HG03175 (cell line): ENCODE results near the gene G6PD.
"Not testable (repeated sequence)": the region's sequence is repeated elsewhere in the genome, so short reads cannot be mapped to it uniquely, and the experiment has no call there.

Experiments used
- ATAC-seq: cut with Tn5 transposase; IDR thresholded peaks from one replicate; pipeline ENCODE4 v1.9.1; 2021; ENCODE audit warnings: mild to moderate bottlenecking, moderate library complexity; ENCODE audit not compliant: unreplicated experiment

Gene G6PD

DNA sequence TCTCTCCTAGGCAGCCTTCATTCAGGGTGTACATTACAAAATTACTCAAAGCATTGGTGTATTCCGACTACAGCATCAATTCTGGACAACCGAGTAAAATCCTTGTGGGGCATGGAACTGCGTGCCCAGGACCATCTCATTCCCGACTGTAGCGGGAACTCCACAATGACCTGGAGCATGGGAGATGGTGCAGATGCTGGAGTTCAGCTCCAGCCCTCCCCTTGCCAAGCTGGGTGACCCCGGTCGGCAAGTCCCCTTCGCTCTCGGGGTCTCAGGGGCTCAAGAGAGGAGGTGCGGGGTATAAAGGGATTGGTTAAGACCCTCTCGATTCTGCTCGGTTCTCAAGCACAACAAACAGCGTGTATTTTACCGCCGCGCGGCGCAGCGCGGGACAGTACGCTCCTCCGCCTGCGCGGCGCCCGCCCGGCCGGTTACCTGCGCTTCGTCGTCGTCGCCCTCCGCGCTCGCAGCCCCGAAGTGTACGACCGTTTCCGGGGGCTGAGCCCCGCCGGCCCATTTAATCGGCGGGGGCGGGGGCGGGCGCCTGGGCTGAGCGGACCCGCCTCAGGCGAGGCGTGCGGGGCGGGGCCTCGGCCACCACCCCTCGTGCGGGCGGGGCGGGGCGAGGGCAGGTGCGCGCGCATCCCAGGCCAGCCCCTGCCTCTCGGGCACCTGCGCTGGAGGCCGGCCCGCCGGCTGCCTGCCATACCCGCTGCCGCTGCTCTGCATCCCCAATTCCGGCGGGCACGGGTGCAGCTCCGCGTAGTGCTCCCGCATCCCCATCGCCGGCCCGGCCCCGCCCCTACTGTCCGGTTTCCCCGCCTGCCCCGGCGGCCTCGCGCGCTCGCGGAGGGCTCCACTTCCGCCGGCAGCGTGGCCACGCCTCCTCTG lies at the start of gene G6PD:
Gene G6PD (minus strand): TSS at position 493 of the 891 bp plus-strand sequence. CDS start 691 bp downstream, outside the sequence.
- peak; percentile 42 for ATAC-seq

DNA sequence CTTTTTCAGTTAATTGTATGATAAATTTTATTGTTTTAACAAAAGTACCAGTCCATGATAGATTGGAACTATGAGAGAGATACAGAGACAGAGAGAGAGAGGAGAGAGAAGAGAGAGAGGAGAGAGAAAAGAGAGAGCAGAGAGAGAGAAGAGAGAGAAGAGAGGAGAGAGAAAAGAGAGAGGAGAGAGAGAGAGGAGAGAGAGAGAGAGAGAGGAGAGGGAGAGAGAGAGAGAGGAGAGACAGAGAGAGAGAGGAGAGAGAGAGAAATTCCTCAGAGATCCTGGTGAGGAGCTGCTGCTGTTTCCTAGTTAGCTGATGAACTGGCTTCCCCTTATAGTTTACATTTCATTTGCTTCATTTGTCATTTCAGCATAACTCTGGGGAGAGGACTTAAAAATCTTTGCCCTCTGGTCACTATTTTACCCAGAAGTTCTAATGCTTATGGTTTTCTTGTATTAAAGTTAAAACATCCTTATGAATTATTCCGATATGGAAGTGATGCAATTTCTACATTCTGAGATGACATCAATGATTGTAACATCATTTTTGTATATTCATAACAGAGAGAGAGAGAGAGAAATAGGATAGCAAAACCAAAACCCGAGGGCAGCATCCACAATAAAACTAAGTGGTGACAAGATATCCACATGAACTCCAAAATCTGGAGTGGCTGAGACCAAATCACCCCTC lies 49.1 kb upstream of the G6PD start:
- ATAC-seq = no peak

DNA sequence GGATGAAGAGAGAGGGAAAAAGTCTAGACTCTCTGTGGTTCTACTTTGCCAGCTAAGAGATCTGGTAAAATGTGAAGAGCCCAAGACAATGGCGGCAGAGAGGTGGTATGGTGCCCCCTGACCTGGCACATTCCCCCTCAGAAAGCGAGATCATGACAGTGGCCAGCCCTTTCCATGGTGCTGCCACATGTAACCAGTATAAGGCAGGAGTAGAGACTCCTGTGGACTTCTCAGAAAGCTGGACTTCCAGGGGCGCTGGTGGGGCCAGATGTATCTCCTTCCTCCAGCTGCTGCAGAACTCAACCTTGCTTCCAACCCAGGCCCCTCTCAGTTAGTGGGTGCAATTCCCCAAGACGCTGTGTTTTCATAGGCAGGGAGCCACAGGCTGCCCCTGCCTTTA lies 47.8 kb upstream of the G6PD start:
- ATAC-seq = no peak

DNA sequence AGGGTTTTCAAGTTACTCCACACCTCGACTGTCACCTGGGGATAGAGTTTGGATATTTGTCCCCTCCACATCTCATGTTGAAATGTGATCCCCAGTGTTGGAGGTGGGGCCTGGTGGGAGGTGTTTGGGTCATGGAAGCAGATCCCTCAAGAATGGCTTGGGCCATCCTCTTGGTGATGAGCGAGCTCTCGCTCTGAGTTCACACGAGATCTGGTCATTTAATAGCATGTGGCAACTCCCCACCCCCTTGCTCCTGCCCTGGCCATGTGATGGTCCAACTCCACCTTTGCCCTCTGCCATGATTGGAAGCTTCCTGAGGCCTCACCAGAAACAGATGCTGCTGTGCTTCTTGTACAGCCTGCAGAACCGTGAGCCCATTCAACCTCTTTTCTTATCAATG lies 46.6 kb upstream of the G6PD start:
- no peak for ATAC-seq

DNA sequence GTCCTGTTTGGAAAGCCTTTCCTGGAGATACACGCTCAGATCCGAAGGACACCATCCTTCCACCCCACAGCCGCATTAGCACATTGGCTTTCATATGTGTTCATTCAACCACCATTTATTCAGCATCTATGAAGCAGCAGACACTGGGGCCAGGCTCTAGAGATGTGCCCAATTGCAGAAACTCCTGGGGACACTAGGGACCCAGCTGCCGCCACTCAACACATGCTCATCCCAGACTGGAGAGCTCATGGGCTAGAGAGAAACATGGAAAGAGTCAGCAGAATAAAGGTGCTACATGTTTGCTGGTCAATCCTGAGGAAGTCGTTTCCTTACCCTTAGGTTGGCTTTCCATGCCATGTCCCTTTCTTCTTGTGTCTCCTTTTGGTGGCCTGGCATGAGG lies 45.9 kb upstream of the G6PD start:
- no peak for ATAC-seq

DNA sequence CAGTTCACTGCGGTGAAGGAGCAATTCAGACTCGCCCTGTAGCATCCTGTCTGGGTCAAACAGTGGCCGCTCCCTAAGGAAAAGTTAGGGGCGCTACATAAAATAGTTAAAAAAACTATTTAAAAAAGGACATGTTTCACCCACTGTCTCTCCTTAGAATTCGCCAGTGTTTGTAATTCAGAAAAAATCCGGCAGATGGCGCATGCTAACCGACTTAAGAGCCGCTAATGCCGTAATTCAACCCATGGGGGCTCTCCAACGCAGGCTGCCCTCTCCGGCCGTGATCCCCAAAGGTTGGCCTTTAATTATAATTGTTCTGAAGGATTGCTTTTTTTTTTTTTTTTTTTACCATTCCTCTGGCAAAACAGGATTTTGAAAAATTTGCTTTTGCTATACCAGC lies 43.8 kb upstream of the G6PD start:
- ATAC-seq = not testable (repeated sequence)

DNA sequence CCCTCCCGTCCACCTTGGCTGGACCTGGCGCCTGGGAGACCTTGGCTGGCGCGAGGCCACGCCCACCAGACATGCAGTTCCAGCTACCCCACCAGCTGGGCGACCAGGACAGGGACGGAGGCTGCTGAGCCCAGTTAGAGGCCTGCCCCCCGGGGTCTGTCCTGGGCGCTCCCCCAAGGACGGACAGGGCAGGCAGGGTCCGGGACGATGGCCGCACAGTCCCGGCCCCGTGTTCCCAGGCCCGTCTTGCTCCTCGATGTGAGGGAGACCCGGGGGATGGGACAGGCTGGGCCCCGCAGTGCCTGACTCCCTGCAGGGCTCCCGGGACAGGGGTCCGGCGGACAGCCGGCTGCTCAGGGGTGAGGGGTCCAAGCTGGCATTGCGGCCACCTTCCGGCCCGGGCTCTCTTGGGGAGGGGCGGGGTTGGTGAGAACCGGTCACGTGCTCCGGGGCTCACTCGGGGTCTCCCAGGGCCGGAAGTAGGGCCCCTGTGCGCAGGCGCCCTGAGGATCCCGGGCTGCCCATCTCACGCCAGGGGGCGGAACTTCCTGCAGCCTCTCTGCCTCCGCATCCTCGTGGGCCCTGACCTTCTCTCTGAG lies 38.0 kb upstream of the G6PD start, which contains the start of gene CTAG1A:
Gene CTAG1A (plus strand): TSS at position 549 of the 599 bp plus-strand sequence. CDS start 74 bp downstream, outside the sequence.
- not testable (repeated sequence) for ATAC-seq

DNA sequence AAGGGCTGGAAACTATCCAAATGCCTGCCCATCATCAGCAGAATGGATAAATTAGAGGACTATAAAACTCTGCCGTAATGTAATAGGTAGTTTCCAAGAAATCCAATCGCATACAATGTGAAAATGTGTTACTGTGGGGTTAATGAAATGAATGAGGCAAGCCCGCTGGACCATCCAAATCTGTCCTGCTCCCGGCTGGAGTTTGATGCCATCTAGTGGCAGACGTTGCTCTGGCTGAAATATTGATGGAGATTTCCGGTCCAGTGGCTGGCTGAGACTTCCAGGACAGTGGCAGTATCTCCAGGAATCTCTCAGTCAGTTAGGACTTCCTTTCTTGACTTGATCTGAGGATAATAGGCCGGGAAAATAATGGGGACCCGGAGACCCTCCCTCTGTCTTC lies 36.3 kb upstream of the G6PD start:
- not testable (repeated sequence) for ATAC-seq

DNA sequence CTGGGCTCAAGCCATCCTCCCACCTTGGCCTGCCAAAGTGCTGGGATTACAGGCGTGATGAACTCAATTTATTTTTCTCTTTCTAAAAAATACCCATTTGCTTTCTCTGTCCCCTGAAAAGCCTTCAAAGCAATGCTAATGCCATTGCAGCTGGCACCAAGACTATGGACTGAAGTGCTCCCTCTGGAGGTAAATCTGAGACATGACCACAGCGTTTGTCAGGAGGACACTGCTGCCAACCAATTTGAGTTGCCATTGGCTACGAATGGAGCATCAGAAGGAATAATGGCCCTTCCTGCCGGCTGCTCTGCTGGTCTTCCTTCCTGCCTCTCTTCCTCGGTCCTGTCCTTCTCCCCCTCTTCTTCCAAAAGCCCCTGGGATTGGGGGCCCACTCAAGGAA lies 28.4 kb upstream of the G6PD start:
- ATAC-seq = not testable (repeated sequence)

DNA sequence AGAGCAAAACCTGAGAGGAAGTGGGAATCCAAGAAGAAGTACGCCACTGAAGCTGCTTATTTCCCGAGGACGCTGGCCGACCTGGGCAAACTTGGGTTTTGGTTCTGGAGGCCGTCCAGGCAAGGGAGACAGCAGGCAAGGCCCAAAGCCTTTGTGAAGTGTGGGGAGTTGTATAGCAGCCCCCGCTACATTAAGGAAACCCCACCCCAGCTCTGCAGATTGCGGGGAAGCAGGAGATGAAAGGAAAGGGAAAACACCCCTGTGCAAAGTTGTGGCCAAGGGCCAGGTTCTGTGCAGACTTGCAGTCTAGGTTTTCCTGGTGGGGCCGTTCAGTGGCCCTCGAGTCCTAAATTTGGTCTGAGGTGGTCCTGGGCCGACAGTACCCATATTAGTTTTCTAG lies 26.4 kb upstream of the G6PD start:
- ATAC-seq = not testable (repeated sequence)

DNA sequence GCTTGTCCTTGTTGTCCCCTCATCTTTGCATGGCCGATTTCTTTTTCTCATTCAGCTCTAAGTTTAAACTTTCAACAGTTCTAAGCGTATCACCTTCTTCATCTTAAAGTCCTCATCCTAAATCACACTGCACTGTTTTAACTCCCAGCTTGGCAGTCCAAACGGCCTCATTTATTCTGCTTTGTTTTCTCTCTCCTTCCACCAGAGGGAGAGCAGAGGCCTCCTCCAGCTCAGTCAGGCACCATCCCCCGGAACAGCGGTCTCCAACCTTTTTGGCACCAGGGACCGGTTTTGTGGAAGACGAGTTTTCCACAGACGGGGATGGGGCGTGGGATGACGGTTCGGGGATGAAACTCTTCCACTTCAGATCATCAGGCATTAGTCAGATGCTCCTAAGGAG lies 23.7 kb upstream of the G6PD start:
- not testable (repeated sequence) for ATAC-seq

DNA sequence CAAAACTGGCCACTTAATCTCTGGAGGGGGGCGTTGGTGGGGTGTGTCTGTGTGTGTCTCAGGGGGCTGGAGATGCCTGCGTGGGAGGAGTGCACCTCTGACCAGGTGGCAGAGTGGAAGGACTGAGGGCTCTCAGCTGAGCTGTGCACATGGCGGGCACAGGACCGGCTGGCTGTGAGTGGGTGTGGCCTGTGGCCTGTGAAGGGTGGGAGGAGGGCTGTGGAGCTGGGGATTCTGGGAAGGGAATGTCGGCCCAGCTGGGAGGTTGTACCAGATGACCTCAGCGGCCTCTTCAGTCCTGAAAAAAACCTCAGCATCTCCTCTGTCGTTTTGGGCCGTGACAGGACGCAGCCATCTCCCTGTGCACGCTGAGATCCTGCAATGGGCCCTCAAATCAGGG lies 15.6 kb upstream of the G6PD start:
- ATAC-seq = not testable (repeated sequence)

DNA sequence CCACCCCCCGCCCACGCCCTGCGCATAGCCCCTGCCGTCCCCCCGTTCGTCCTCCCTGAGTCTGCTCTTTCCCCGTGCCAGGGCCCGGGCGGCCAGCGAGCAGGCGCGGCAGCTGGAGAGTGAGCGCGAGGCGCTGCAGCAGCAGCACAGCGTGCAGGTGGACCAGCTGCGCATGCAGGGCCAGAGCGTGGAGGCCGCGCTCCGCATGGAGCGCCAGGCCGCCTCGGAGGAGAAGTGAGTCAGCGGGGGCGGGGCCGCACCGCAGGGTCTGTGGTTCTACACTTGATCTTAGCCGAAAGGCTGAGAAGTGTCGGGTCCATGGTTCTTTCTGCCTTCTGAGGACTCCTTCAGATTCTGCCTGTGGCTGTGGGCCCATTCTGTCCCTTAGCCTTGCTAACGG lies 13.7 kb upstream of the G6PD start:
- ATAC-seq = not testable (repeated sequence)

DNA sequence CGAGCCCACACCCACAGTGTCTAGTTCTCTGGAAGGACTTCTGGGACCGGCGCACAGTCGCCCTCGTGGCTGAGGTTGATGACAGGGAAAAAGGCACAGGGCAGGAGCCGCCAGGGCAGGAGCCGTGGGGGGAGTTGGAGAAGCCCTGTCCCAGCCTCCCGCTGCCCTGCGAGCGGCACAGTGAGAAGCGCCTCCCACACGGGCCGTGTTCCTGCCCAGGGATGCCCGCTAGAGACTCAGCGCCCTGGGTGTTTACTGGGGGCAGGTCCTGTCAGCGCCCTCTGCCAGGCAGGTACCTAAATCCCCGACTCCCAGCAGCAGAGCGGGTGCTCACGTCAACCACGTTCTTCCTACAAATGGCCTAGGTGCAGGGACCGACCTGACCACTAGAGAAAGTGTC lies 12.2 kb upstream of the G6PD start:
- ATAC-seq = not testable (repeated sequence)

DNA sequence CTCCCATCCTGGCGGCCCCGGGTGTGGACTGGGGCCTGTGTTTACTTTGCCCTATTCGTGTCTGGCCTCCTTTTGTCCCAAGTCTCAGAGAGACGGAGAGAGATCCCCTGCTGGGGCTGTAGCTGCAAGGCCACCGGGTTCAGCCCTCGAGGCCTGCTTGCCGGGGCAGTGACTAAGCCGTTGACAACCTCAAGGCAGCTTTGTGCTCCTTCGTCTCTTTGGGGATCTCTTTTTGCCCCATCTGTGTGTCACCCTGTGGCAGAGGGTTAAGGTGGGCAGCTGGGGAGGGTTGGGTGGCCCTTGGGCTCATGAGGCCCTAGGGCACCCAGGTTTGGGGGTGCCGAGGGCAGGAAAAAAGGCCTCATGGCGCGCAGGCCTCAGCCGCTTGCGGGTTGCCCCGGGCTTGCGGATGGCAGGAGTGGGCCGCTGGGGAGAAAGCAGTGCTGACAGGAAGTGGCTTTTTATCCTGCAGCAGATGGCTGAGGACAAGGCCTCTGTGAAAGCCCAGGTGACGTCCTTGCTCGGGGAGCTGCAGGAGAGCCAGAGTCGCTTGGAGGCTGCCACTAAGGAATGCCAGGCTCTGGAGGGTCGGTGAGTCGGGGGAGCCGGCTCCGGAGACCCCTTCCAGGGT lies 11.5 kb upstream of the G6PD start:
- ATAC-seq = not testable (repeated sequence)

DNA sequence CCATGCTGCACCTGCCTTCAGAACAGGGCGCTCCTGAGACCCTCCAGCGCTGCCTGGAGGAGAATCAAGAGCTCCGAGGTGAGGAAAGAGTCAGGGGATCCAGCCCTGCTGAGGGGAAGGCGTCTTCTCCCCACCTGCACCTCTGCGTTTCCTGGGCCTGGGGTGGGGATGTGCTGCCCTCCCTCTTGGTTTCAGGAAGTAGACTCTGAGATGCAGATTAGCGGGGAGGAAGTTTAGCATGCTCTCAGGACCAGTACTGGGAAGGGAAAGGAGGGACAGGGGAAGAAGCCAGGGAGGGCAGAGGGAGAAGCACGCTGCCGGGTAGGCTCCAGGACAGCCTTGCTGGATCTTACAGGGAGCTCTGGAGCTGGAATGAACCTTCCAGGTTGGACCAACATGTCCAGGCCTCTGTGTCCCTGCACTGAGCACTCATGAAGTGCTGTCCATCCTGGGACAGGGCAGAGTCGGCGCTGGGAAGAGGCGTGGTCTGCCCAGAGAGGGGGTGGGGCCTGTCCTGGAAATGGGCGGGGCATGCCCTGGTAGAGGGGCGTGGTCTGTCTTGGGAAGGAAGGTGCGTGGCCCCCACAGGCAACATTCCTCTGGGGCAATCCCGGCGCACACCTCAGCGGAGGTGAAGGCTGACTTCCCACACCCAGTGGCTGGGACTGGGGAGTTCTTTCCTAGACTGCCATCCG lies 5.6 kb upstream of the G6PD start:
- not testable (repeated sequence) for ATAC-seq

DNA sequence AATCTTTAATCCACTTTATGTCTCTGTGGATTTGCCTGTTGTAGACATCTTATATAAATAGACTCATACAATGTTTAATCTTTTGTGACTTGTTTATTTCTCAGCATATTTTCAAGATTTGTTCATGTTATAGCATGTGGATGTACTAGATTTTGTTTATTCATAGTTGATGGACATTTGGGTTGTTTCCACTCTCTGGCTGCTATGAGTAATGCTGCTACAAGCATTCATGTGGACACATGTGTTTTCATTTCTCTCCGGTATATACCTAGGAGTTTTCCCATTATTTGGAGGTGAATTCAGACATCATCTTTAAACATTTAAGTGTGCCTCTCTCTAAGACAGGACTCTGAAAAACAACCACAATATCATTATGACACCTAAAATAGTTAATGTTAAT lies 3.1 kb upstream of the G6PD start:
- no peak for ATAC-seq

DNA sequence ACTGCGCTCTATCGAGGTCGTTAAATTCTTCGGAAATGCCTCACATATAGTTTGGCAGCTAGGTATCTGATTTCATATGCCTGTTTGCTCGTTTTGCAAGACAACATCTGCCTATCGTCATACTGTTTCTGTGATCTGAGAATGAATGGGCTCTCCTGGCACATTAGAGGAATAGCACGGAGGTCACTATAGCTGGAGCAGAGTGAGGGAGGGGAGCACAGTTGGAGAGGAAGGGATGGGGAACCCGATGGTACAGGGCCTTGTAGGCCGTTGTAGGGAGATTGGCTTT lies 1.3 kb upstream of the G6PD start:
- no peak for ATAC-seq

DNA sequence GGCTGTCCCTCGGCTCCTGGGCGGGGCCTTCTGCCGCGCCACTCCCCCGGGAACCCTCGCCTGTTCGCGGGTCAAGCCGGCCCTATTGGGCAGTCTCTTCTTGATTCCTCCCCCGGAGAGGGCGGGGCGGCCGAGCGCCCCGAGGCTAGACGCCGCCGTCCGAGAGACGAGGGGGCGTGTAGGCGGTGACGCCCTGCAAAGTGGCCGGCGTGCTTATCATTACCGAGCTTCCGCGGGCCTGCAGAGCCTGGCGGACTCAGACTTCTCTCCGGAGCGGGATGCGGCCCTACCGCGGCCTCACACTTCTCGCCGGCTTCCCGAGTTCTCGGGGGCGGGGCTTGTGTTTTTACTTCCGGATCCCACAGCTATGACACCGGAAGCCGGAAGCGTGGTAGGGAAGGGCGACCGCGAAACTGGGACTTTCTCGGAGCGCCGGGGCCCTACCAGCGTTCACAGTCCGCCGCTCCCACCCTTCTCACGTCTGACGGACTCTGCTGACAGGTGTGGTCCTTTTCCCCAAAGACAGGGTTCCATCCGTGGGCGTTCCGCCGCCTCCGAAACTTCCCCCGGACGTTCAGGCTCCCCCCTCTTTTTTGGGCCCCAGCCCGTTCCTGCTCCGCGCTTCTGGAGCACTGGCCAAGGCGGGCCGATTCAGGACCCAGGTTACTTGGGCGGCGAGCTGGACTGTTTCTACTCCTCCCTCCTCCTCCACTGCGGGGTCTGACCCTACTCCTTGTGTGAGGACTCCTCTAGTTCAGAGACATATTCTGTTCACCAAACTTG lies 790 bp upstream of the G6PD start, which contains the start of gene IKBKG:
Gene IKBKG (plus strand): TSS at position 376 of the 783 bp plus-strand sequence. CDS start 4,383 bp downstream, outside the sequence.
- ATAC-seq = peak; percentile 83
